ENCODE measurements around the gene ALG11.
"Not testable (repeated sequence)": the region's sequence is repeated elsewhere in the genome, so short reads cannot be mapped to it uniquely, and the experiment has no call there.

ALG11 gene, protein sequence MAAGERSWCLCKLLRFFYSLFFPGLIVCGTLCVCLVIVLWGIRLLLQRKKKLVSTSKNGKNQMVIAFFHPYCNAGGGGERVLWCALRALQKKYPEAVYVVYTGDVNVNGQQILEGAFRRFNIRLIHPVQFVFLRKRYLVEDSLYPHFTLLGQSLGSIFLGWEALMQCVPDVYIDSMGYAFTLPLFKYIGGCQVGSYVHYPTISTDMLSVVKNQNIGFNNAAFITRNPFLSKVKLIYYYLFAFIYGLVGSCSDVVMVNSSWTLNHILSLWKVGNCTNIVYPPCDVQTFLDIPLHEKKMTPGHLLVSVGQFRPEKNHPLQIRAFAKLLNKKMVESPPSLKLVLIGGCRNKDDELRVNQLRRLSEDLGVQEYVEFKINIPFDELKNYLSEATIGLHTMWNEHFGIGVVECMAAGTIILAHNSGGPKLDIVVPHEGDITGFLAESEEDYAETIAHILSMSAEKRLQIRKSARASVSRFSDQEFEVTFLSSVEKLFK

DNA sequence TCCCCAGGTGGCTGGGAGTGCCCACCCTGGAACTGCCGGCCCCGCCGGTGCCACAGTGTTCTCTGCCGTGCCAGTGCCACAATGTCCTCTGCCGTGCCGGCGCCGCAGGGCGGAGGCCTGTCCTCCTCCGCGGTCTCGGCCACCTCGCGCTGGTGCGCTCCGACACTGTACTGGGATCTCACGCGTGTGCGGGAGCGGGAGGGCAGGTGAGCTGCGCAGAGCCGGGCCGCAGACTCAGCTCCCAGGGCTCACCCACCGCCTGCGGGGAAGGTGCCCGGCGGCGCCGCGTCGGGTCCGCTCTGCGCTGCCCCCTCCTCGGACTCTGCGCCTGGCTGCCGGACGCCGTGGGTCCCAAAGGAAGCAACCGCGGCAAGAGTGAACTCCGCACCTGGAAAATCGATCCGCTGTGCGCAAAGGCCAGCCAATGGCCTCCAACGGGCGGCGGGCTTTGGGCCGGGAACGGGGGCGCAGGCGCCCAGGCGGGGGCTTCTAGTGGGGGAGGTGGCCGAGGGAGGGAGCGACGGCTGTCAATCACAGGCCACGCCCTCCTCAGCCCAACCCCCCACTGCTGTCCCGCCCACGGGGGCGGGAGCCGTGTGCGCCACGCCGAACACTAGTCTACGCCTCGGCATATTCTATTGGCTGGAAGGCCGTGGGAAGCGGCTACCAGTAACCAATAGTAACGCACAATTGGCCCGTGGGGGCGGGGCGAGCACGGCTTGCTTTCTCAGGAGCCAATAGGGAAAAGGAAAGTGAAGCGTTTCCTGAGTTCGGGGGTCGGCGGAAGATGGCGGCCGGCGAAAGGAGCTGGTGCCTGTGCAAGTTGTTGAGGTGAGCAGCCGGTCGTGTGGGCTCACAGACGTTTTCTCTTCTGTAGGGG, at the start of gene ALG11:
Gene ALG11 (plus strand): TSS at position 767 of the 880 bp plus-strand sequence. CDS start 21 bp downstream, at position 788.
- peak; percentile 99 for DNase-seq

DNA sequence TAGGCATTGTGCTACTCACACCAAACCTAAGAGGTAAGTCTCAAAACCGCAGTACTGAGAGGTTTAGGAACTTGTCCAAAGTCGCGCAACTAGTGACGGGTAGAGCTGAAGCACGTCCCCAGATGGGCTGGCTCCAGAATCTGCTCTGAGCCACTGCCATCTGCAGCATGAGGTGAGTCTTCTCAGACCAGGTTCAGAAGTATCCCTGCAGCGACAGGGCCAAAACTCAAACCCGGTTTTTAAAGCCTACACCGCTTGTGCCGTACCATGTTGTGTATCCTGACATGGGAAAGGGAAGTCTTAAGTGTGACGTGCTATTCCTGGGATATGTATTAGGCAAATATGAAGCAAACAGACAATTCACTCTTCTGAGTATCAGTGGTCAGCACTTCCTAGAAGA, 46.0 kb upstream of the ALG11 start:
- DNase-seq: no peak

DNA sequence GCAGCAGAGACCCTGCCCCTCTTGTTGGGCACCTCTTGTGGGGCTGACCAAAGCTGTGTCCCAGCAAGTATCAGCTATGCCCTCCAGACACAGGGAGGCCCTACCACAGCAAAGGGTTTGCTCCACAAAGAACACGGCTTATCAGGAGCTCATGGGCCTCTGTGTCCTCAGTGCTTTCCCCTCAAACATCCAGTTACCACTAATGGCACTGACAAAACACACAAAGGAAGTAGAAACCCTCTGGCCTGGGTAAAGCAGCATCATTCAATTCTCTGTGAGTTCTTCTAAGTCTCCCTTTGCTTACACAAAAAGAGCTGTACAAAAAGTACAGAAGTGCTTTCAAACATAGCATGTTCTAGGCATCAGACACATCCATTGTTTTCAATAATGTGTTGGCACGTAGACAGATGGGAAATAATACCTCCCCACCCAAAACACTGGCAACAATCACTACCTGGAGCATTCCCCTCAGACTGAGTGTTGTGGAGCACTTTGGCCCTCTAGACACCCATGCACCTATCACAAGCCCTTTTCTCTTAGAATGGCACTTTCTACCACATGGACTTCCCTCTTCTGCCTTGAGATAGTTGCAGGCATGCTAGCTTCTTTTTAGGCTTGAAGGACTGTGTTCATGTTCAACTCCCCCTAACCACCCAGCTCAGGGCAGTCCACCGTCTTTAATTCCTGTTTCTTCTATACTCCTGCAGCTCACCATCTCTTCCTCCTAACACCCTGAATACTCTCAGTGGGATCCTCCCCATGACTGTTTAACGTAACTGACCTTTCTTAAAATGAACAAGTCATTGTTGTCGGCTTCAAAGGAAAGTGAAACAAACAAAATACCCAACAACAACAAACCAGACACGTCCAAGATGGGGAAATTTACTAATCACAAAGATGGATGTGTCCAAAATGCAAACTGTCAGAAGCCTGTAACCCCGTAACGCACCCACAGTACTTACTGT, 44.4 kb upstream of the ALG11 start:
- no peak for DNase-seq

DNA sequence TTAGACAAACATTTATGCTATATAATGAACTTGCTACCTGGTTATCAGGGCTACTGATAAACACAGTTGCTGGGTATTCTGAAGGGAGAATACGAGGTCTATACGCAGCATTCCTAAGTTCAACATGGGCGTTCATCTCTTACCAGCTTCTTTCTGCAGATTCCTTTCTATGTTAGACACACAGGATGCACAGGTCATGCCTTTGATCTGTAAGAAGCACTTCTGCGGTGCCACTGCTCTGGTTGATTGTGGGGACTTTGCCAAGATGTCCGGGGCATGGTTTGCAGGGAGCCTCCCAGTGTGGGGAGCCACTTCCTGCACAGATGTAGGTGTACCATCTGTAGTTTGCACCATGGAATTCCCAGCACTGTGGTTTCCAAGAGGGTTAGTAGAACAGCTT, 41.8 kb upstream of the ALG11 start:
- no peak for DNase-seq

DNA sequence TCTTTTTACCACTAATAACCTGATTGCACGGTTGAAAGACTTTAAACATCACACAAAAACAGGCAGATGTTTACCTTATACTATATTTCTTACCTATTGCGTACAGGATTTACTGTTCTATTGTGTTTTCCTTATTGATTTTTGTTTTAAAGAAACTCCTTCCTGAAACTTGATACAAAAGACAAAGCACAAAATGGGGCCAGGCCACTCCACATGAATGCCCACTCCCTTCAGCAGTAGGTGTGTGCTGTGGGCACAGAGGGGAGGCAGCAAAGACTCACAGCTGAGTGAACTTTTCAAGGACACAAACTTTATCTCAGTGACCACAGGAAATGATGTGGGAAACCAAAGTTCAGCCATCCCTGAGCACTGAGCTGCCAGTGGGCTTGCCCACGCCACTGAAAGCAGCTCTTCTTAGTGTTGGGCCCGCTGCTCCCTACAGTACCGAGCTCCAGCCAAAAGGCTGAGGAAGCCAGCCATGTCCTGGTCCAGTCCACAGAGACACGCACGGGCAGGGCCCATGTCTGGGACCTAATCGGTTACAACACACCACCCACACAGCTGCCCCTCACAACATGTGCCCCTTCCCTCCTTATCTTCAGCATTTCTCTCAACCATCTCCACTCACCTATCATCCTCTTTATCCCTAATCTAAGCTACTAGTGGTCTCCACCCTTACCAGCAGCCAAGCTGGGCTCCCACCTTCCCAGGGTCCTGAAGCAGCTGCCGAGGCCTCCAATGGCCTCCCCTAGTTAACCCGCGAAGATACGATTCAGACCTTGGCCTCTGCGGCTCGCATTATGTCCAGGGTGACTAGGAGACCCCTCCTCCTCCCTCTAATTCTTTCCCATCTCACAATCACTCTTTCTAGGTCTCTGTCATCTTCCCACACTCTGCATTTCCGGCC, 40.4 kb upstream of the ALG11 start:
- DNase-seq: no peak

DNA sequence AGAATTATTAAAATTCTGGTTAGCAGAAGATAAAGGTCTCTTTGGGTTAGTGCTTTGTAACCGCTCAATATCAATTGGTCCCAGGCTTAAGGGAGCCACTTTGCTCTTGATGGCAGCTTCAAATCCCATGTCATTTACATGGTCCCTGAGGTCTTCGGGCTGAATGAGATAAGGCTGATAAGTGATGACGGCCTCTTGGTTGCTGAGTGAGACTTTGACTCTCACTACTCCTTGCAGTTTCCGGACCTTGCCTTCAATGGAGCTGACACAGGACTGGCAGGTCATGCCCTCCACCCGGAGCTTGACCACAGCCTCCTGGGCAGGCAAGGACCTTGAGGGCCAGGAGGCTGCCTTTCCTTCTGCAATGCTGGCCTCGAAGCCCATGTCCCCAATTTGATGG, 37.7 kb upstream of the ALG11 start:
- no peak for DNase-seq

DNA sequence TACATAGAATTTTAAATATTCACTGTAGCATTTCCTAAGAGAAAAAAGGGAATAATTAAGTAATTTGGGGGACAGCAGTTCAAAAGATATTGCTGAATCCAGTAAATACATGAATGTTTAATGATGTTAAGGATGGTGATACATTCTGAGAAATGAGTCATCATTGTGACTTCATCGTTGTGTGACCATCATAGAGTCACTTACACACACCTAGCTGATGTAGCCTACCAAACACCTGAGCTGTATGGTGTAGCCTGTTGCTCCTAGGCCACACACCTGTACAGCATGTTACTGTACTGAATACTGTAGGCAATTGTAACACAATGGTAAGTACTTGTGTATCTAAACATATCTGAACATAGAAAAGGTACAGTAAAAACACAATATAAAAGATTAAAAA, 35.8 kb upstream of the ALG11 start:
- DNase-seq: no peak

DNA sequence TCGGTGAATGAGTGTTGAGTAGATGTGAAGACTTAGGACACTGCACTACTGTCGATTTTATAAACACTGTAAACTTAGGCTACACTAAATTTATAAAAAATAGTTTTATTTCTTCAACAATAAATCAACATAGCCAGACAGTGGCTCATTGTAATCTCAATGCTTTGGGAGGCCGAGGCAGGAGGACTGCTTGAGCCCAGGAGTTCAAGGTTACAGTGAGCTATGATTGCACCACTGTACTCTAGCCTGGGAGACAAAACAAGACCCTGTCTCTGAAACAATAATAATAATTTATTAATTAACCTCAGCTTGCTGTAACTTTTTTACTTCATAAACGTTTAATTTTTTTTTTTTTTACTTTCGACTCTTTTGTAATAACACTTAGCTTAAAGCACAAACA, 35.3 kb upstream of the ALG11 start:
- DNase-seq: no peak

DNA sequence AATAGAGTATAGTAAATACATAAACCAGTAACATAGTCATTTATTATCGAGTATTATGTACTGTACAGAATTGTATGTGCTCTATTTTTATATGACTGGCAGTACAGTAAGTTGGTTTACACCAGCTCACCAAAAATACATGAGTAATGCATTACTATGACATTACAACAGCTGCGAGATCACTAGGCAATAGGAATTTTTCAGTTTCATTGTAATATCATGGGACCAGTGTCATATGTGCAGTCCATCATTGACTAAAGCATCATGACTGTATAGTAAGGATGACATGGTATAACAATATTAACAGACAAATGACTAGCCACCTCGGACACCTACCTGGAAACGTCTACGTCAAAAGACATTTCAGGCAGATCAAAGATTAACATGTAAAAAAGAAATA, 34.6 kb upstream of the ALG11 start:
- DNase-seq: no peak

DNA sequence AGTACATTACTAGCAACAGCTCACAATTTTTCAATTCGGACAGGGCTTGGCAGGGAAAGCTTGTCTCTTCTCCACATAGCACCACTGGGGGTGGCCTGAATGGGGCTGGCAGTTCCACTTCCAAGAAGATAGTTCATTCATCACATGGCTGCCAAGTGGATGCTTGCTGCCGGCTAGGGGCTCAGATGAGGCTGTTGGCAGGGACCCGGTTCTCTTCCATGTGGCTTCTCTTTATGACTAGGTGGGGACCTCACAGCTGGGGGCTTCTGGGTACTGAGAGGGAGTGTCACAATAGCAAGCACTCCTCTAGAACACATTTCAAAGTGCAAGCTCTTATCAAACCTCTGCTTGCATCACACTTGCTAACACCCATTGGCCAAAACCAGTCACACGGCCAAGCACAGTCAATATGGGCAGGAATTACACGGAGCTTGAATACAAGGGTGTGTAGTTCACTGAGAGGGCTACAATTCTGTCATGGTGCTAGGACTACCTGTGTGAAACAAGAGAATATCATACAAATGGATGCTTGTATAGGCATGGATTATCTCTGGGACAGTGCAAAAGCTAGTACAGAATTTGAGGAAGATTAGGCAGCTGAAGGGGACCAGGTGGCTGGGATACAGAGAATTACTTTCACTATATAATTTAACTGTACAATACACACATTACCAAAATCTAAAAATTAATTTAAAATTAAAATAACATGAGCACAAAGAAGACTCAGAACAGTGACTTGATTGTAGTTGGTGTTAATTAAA, 33.2 kb upstream of the ALG11 start:
- DNase-seq: no peak

DNA sequence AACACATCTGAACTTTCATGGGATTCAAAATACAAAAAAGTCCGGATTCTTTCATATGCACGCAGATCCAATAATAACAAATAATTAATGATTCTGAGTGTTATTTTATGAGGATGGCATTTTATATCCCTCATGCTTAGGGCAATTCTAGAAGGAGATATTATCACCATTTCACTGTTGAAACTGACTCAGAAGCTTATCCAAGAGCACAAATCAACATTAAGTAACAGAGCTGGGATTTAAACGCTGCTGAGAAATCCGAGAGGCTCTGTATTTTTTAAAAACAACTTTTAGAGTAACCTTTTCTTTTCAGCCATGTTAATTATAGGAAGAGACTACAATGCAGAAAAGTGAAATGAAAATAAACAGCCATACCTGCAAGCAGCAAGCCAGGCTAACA, 31.3 kb upstream of the ALG11 start:
- DNase-seq: no peak

DNA sequence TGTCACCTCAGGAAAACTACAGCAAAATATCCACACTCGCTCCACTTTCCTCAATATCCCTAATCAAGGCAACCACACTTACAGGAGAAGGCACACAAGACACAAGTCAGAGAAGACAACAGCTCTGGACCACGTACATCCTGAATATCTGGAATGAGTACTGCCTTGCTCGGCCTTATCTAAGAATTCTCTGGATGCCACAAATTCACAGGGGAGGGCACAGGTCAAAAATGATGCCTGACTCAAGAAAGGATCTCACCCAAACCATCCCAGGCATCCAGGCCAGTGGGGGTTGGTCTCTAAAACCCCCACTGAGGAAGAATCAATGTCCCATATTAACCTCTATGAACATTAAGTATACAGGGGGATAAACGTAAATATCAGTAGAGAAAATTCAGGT, 30.8 kb upstream of the ALG11 start:
- DNase-seq: no peak

DNA sequence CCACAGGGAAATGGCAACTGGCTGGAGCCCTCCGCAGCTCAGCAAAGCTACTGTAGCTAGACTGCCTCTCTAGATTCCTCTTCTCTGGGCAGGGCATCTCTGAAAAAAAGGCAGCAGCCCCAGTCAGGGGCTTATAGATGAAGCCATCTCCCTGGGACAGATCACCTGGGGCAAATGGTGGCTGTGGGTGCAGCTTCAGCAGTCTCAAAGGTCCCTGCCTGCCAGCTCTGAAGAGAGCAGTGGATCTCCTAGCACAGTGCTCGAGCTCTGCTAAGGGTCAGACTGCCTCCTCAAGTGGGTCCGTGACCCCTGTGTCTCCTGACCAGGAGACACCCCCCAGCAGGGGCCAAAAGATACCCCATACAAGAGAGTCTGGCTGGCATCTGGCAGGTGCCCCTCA, 28.9 kb upstream of the ALG11 start:
- not testable (repeated sequence) for DNase-seq

DNA sequence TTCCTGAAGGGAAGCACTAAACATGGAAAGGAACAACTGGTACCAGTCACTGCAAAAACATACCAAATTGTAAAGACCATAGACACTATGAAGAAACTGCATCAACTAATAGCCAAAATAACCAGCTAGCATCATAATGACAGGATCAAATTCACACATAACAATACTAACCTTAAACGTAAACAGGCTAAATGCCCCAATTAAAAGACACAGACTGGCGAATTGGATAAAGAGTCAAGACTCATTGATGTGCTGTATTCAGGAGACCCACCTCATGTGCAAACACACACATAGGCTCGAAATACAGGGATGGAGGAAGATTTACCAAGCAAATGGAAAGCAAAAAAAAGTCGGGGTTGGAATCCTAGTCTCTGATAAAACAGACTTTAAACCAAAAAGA, 27.3 kb upstream of the ALG11 start:
- DNase-seq: not testable (repeated sequence)

DNA sequence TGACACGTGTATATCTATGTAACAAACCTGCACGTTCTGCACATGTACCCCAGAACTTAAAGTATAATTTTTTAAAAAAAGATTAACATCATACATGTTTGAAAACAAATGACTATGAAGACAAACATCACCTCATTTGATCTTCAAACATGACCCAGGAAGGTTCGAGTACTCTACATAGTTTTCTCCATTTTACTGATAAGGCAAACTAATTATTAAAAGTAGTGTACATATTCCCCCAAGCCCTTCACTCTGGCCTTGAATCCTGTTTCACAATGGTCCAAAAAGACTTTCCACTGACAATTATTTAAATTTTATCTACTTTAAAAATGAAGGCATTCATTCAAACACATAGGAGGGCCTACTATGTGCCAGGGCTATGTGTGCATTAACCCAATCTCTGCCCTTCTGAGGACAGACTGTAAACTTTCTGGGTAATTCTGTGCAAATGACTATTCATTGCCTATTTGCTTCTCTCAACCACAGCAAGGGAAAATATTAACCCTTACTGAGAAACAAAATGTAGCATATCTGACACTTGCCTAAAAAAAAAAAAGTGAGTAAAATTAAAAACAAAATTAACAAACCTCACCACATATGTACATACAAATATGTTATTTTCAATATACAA, 23.1 kb upstream of the ALG11 start:
- DNase-seq: no peak

DNA sequence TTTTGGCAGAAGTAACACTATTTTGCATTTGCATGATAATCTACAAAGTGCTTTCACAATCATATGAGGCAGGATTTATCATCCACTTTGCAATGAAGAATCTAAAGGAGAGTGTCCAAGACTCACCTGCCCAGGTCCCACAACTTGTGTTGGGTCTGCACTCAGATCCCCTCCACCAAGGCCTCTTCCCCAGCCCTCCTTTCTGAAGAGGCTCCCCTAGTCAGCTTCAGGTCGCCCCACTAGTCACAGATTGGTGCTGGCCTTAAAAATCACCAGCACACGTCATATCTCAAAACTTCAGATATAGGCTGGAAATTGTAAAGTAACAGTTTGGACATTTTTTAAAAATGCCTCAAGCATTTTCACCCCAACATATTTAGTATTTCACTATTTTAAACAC, 18.5 kb upstream of the ALG11 start:
- no peak for DNase-seq

DNA sequence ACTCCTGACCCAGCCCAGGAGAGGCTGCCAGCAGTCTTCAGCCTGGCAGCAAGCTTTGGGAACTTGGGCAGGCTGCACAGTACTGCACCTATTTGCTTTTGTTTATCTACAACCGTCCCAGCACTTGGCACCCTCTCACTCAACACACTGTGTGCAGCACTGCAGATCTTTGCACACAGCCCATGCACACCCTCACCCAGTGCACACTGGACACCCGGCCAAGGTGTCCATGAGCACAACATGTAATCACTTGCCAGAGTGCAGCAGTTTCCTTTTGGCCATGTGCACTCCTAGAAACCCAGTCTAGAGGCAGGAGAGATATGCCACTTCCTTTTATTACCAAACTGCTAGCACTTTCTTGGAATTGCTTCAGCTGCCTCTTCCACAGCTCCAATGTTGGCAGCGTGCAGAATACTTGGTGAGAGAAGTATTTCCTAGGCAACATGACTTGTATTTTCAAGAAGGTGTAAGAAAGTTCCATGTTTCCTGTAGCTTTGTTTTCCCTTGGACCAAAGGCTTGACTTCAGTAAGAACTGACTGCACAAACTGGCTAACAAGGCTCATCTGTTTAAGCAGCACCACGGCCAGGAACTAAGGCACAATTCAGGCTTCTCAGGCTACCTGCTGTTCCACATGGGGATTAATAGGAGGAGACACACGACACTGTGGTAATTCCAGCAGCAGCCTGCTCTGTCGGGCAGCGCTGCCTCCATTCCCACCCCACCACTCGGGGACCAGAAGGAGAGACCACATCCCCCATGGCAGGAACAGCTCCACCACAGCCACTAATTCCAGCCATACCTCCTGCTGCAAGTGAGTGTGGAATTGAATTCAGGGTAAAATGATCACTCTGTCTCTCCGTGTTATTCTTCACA, 16.3 kb upstream of the ALG11 start:
- DNase-seq: no peak

DNA sequence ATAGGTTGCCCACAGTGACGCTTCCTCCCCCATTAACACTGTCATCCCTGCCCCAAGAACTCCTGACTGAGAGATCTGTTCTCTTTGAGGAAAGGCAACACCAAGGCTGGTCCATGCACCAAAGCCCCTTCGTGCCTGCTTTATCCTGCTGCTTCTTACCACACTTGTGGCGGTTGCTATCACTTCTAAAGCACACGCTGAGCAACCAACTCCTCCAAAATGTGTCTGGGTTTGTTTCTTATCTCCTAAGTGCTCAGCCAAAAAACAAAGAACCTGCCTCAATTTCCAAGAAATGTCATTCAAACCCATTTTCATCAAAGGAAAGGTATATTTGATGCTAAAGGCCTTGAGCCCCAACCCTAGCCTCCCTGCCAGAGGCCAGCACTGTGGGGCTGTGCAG, 15.6 kb upstream of the ALG11 start:
- DNase-seq: no peak

DNA sequence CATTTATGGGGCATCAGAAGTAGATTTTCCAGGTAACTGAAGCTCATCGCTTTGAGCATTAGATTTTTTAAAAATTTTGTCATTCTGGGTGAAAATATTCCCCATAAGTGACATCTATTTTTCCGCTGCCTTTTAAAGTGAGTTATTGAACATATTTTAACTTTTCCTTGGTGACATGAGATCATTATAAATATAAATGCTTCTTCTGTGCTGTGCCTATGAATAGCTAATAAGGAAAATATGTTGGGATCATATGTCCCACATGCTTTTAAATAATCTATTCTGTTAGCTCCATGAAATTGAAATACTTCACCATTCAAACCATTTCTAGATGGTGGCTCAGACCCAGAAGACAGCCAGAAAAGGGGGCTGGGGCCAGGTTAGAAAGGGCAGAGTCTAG, 15.0 kb upstream of the ALG11 start:
- no peak for DNase-seq
